ENCODE results near the gene MYOF. TPM values are rescaled to one million over a fixed set of nuclear protein-coding genes. Genes with fewer than 3 reads are reported as not detected.

The MYOF gene
- total RNA-seq, 2 donors from 2014 or later = 21.1 to 25.7 TPM

- Histone ChIP-seq H3K27ac (no peak overlapping the region), H3K27me3 (no peaks in the 10 kb centered on the region), H3K4me3 (no peak overlapping the region), H3K36me3 (replicated peaks in 1 of 2; ENCODE audit: insufficient read depth in 1 of 2, low read depth in 2 of 2) (no peaks in the 10 kb centered on the region), H3K9me3 (no peaks in the 10 kb centered on the region), H3K4me1 (no peaks in the 10 kb centered on the region)
- ATAC-seq = no peak
- no peak for DNase-seq
- intact Hi-C loops (cut with DNase I) = no loop called here
- 87 to 100% methylated on average over 1 of the region's 1 CpG for WGBS, 2 donors
- TF ChIP-seq POLR2A (IDR thresholded peaks at IDR 0.05) = no peak
- no peak for TF ChIP-seq CTCF (IDR thresholded peaks at IDR 0.05)
These were observed 78.7 kb downstream of the MYOF start for GRCh38 chr10:93403152-93404047.

GRCh38 chr10:93402192-93402591 lies 79.9 kb downstream of the MYOF start:
- no peaks in the 10 kb centered on the region for H3K4me1 ChIP-seq
- no peak overlapping the region for H3K27ac ChIP-seq
- no peak for TF ChIP-seq CTCF (IDR thresholded peaks at IDR 0.05)
- no peak for TF ChIP-seq POLR2A (IDR thresholded peaks at IDR 0.05)
- H3K4me3 ChIP-seq = no peak overlapping the region
- 60% methylated on average over 6 of the region's 6 CpGs for WGBS, 2 donors
- no peaks in the 10 kb centered on the region for H3K27me3 ChIP-seq
- DNase-seq (no peak), ATAC-seq (no peak)
- intact Hi-C loops (cut with DNase I) = no loop called here
- H3K9me3 ChIP-seq = no peaks in the 10 kb centered on the region
- no peaks in the 10 kb centered on the region for H3K36me3 ChIP-seq (replicated peaks in 1 of 2; ENCODE audit: insufficient read depth in 1 of 2, low read depth in 2 of 2)

- ATAC-seq (no peak), DNase-seq (no peak)
- intact Hi-C loops (cut with DNase I) = no loop called here
- Histone ChIP-seq H3K27me3 (no peaks in the 10 kb centered on the region), H3K4me1 (no peaks in the 10 kb centered on the region), H3K4me3 (no peak overlapping the region), H3K9me3 (no peaks in the 10 kb centered on the region), H3K36me3 (replicated peaks in 1 of 2; ENCODE audit: insufficient read depth in 1 of 2, low read depth in 2 of 2) (no peaks in the 10 kb centered on the region), H3K27ac (no peak overlapping the region)
- TF ChIP-seq CTCF (IDR thresholded peaks at IDR 0.05) (no peak), POLR2A (IDR thresholded peaks at IDR 0.05) (no peak)
- 66 to 73% methylated on average over 3 of the region's 3 CpGs for WGBS, 2 donors
These were observed 83.6 kb downstream of the MYOF start for GRCh38 chr10:93398528-93398927.

- no peaks in the 10 kb centered on the region for H3K36me3 ChIP-seq (replicated peaks in 1 of 2; ENCODE audit: insufficient read depth in 1 of 2, low read depth in 2 of 2)
- TF ChIP-seq POLR2A (IDR thresholded peaks at IDR 0.05) (no peak), CTCF (IDR thresholded peaks at IDR 0.05) (no peak)
- H3K9me3 ChIP-seq = no peaks in the 10 kb centered on the region
- no peak for DNase-seq
- WGBS, 2 donors = 57 to 65% methylated on average over 6 of the region's 6 CpGs
- no peak overlapping the region for H3K27ac ChIP-seq
- no peaks in the 10 kb centered on the region for H3K4me1 ChIP-seq
- H3K27me3 ChIP-seq = no peaks in the 10 kb centered on the region
- no peak for ATAC-seq
- intact Hi-C loops (cut with DNase I) = no loop called here
- no peak overlapping the region for H3K4me3 ChIP-seq
These were observed 85.1 kb downstream of the MYOF start for GRCh38 chr10:93397020-93397419.

- Histone ChIP-seq H3K27me3 (no peaks in the 10 kb centered on the region), H3K4me3 (no peak overlapping the region), H3K4me1 (no peaks in the 10 kb centered on the region), H3K36me3 (replicated peaks in 1 of 2; ENCODE audit: insufficient read depth in 1 of 2, low read depth in 2 of 2) (no peaks in the 10 kb centered on the region), H3K9me3 (no peaks in the 10 kb centered on the region), H3K27ac (no peak overlapping the region)
- no peak for DNase-seq
- no peak for TF ChIP-seq CTCF (IDR thresholded peaks at IDR 0.05)
- TF ChIP-seq POLR2A (IDR thresholded peaks at IDR 0.05) = no peak
- intact Hi-C loops (cut with DNase I) = no loop called here
- 73 to 75% methylated on average over 7 of the region's 7 CpGs for WGBS, 2 donors
- no peak for ATAC-seq
These were observed 88.9 kb downstream of the MYOF start for GRCh38 chr10:93393211-93393610.
